HG02981 (cell line): ENCODE data around the gene ADAM8.

Source experiments
- ATAC-seq: cut with Tn5 transposase; IDR thresholded peaks from one replicate; pipeline ENCODE4 v1.9.1; 2021; ENCODE audit warnings: mild to moderate bottlenecking, moderate library complexity; ENCODE audit not compliant: unreplicated experiment

ADAM8 gene

DNA sequence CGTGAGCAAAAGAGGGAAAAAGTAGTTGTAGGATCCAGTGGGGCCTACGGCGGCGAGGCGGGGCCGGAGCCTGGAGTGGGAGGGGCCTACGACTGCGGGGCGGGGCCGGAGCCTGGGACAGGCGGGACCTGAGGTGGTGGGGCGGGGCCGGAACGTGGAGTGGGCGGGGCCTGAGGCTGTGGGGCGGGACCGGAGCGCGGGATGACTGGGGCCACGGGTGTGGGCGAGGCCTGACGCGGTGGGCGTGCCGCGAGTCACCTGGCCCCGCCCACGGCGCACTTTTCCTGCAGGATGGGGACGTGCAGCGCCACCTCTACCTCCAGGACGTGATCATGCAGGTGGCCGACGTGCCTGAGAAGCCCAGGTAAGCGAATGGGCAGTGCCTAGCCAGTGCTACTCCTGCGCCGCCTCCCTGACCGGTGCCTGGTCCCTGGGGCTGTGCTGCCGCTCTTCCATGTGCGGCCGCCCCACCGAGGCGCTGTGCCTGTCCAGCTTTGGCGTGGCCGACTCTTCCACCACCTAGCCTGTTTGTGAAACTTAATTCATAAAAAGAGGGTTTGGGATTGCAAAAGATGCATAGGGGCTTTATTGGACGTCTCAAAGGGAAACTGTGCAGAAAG lies 32.5 kb upstream of the ADAM8 start:
- peak; percentile 53 for ATAC-seq

DNA sequence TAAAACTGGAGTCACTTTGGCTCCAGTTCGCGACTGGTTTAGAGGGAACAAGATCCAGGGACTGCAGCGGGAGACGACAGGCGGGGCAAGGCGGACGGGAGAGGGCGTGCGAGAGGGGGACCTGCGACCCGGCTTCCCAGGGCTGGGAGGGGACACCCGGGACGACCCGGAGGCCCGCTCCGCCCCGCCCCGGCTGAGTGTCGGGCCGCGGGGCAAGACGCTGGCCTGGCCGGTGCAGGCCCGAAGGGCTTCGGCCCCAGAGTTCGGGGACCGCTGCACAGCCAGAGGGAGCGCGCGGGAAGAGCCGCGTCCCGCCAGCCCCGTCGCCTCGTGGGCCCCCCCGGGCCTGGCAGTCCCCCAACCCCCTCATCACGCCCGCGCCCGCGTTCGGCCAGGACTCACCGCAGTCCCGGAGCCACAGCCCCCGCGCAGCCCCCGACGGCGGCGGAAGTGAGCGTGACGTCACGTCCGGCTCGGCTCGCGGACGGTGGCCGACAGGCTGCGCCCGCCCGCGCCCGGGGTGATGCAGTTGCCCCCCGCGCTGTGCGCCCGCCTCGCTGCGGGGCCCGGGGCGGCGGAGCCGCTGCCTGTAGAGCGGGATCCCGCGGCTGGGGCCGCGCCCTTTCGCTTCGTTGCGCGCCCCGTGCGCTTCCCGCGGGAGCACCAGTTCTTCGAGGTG lies 31.9 kb upstream of the ADAM8 start, which contains the start of the genes TUBGCP2 and ZNF511:
TSS of gene TUBGCP2 (minus strand) at position 452 of the 679 bp plus-strand sequence. CDS start 5,931 bp downstream, outside the sequence.
TSS of gene ZNF511 (plus strand) at position 494 of the 679 bp plus-strand sequence. CDS start at position 524, 30 bp downstream.
- peak; percentile 68 for ATAC-seq

GRCh38 chr10:133307776-133308420 lies 31.2 kb upstream of the ADAM8 start:
- peak; percentile 39 for ATAC-seq

DNA sequence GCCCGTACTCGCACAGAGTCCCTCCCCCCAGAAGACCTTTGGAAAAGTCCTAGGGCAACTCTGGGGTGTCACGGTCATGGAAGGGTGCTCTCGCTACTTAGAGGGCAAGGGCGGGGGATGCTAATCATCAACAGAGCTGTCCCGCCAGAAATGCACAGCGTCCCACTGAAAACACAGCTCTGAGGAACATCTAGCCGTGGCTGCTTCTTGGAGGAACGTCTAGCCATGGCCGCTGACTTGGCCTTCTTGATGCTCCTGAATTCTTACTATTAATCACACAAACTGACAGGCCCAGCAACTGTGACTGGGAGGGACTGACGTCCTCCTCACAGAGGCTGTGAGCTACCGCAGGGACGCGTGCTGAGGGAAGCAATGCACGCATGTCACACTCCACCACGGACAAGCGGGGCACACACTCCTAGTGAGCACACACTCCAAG lies 30.3 kb upstream of the ADAM8 start:
- ATAC-seq: no peak

- ATAC-seq: no peak
Measured at GRCh38 chr10:133306097-133306476, 29.4 kb upstream of the ADAM8 start.

GRCh38 chr10:133303206-133303605 lies 26.5 kb upstream of the ADAM8 start:
- ATAC-seq: no peak

DNA sequence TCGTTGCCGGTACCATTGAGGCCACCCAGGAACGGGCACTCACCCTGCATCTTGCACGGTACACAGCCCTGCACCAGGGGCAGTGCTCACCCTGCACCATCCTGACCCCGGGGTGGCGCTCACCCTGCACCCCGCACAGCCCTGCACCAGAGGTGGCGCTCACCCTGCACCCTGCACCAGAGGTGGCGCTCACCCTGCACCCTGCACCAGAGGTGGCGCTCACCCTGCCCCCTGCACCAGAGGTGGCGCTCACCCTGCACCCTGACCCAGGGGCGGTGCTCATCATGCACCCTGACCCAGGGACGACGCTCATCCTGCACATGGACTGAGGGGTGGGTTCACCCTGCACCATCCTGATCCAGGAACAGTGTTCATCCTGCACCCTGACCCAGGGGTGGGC lies 25.6 kb upstream of the ADAM8 start:
- no peak for ATAC-seq

DNA sequence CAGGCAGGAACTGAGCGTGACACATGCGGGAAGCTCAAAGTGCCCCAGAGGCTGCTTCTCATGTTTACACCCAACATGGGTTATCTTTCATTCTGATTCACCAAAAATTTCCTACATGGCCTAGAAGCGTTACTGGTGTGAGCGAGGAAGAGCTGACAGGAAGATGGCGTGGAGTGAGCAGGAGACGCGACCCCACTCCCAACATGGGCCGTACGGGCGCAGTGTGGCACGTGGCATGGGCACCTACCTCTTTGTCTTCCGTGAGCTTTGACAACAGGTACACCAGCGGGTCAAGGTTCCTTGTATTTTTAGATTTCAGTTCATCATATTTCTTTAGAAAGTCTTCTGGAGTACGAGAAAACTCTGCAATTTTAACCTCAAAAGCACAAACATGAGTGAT lies 23.1 kb upstream of the ADAM8 start:
- no peak for ATAC-seq

DNA sequence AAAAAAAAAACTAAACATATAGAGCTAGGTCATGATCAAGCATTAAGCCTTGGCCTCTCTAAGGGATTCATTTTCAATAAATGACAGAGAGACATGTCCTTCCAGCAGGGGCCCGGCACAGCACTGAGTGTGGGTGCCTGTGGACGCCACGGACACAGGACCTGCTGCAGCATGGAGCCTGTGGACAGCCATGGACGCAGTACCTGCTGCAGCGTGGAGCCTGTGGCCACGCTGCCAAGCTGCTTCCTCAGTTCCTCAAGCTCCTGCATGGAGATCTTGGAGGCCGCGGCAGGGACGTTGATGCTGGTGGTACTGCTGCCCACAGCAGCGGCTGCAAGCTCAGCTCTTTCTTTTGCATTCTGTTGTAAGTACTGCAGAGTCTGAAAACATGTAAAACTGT lies 22.6 kb upstream of the ADAM8 start:
- ATAC-seq: no peak

DNA sequence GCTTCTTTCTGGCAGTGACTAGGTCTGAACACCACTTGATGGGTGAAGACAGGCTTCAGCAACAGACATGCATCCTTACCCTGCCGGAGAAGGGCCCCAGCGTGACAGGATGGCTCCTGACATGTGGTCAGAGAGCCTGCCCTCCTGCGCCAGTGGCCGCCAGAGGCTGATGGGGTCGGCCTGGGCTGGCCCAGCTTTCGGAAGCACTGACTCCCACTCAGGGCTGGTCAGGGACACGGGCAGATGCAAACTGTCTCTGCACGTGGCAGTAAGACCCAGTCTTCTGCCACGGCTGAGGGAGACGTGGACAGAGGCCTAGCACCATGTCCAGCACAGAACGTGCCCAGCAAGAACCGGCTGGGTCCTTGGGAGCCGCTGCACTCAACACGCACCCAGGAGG lies 21.8 kb upstream of the ADAM8 start:
- ATAC-seq: no peak

- ATAC-seq: no peak
Measured at GRCh38 chr10:133297504-133297903, 20.8 kb upstream of the ADAM8 start.

GRCh38 chr10:133295426-133296320 lies 19.0 kb upstream of the ADAM8 start:
- no peak for ATAC-seq

GRCh38 chr10:133294189-133294588 lies 17.5 kb upstream of the ADAM8 start:
- no peak for ATAC-seq

- no peak for ATAC-seq
Measured at GRCh38 chr10:133293810-133294119, 17.1 kb upstream of the ADAM8 start.

DNA sequence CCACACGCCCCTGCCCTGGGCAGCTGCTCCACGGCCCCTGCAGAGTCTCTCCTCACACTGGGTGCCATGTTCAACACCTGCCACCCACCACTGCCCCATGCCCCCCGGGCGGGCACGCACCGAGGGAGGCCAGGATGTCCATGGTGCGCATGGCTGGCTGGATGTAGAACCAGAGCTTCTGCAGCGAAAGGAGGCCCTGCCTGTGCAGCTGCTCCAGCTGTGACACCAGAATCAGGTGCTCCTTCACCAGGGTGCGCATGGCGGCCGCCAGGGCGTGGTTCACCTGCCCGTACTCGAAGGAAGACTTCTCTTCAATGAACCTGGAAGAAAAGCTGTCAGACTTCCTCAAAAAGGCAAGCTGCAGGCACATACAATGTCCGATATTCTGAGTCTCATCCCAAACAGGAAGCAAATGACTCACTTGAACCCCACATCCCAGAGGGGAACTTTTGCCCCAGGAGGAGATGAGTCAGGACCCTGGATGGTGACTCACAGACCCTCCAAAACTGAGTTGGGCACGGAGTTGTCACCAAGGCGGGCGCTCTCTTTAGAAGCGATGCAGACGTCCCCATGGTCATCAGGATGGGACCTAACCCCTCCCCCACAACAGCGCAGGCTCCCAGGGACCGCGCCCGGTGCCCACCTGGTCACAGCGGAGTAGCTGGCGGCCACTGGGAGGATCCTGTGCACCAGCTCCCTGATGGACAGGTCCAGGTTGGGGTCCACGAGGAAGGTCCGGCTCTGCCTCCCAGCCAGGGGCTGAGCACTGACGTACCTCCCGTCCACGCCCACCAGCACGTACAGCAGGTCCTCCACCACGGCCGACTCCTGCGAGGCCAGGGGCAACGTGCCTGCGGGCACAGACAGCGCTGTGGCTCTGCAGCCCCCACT lies 16.5 kb upstream of the ADAM8 start:
- ATAC-seq: no peak

- ATAC-seq: no peak
Measured at GRCh38 chr10:133289761-133290160, 13.1 kb upstream of the ADAM8 start.

DNA sequence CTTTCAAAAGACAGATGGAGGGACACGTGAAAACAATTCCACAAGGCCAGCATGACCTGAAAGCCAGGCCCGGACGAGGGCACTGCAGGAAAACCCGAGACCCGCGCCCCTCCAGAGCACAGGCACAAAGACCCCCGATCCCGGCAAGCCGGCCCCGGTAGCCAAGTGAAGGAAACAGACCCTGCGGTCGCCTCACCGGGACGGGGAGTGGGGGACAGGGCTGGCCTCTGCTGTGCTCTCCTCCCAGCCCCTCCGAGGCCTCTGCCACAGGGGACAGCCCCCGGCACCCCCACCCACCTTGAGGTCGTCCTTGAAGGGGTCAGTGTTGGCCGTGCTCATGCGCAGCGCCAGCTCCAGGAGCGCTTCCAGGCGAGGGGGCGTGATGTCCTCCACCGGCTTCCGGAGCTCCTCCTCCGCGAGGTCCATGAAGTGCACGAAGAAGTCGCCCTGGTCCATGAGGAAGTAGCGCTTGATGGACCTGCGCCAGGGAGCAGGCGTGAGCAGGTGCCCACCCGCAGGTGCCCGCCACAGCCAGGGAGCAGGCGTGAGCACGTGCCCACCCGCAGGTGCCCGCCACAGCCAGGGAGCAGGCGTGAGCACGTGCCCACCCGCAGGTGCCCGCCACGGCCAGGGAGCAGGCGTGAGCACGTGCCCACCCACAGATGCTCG lies 11.3 kb upstream of the ADAM8 start:
- ATAC-seq: no peak

DNA sequence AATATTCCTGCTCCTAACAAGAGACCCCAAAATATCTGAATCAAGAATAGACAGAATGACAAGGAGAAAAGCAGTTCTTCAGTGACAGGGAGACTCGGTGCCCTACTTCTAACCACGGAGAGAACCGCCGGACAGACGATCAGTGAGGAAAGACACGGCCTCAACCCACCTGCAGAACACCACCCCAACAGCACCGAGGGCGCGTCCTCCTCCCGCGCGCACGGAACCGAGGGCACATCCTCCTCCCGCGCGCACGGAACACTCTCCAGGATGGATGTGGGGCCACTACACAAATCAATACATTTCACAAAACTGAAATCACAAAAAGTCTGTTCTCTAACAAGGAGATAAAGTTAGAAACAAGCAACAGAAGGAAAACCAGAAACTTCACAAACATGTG lies 9.7 kb upstream of the ADAM8 start:
- no peak for ATAC-seq

- no peak for ATAC-seq
Measured at GRCh38 chr10:133285217-133285616, 8.5 kb upstream of the ADAM8 start.

GRCh38 chr10:133283931-133284330 lies 7.3 kb upstream of the ADAM8 start:
- ATAC-seq: no peak
